ENCODE measurements around the gene ANKFN1.
A peak's percentile ranks its signal among the peaks of the same experiment; 100 is the strongest.

The ANKFN1 gene

DNA sequence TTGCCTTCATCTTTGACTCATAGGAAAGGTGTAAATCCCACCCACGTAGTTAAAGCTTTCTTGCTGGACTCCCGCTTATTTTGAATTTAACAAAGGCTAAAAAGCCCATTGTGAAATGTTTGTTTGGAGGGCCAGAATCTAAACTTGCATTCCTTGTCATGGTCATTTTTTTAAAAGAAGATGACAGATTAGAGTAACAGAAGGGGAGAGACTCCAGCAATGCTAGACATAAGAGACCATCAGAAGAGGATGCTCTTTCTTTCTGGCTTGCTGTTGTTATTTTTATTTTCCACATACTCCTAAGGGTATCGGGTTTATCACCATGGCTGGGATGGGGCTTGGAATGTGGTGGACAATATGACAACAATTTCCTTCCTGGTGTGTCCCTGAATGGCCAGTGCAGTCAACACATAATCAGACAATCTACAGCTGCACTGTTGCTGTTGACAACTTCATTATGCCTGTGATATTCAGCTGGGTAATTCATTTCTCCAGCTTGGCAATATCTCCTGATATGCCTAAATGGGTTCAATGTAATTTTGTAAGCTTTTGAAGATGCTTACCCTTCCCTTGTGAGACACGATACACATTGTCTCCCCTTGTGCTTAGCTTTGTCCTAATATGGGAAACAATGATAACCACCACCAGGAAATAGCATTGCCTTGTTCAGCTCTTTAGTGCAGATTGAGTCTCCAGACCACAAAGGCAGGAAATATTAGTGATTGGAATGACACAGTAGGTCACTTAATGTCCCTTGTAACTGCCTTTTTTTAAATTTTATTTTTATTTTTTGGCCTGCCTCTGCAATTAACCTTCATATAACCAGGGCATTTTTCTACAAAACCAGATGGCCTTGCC is 164.3 kb downstream of the ANKFN1 start:
- TF ChIP-seq CTCF (IDR thresholded peaks at IDR 0.05; ENCODE audit: low read depth, low read length): no peak
- DNase-seq (ENCODE audit: low read depth in 2 of 2): no peak
- no peak overlapping the region for H3K4me3 ChIP-seq (replicated peaks in 1 of 2; ENCODE audit: low read depth in 2 of 2, low read length in 2 of 2)

- DNase-seq (ENCODE audit: low read depth in 2 of 2): peak; percentile 25 to 54
- TF ChIP-seq CTCF (IDR thresholded peaks at IDR 0.05; ENCODE audit: low read depth, low read length): peak; percentile 31
- H3K4me3 ChIP-seq (replicated peaks in 1 of 2; ENCODE audit: low read depth in 2 of 2, low read length in 2 of 2): no peak overlapping the region
These were observed 166.3 kb downstream of the ANKFN1 start for GRCh38 chr17:56319531-56319930.

GRCh38 chr17:56320443-56320842 is 167.2 kb downstream of the ANKFN1 start:
- DNase-seq (ENCODE audit: low read depth in 2 of 2): no peak
- TF ChIP-seq CTCF (IDR thresholded peaks at IDR 0.05; ENCODE audit: low read depth, low read length): no peak
- no peak overlapping the region for H3K4me3 ChIP-seq (replicated peaks in 1 of 2; ENCODE audit: low read depth in 2 of 2, low read length in 2 of 2)

DNA sequence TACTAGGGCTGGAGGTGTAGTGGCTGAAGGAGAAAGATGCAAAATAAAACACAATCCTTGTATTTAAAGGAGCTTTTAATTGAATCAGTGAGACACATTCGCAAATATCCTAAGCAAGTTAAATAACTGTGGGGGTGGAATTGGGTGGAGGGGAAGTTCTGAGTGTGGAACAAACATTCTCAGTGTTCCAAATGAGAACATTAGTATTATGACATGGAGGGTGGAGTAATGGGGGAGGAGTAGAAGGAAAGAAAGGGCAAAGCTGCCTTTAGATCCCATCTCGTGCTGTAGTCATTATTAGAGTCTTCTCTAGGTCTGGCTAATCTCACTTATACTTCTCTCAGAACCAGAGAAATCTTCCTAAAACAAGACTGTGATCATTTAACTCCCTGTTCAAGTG is 169.7 kb downstream of the ANKFN1 start:
- no peak for TF ChIP-seq CTCF (IDR thresholded peaks at IDR 0.05; ENCODE audit: low read depth, low read length)
- no peak for DNase-seq (ENCODE audit: low read depth in 2 of 2)
- no peak overlapping the region for H3K4me3 ChIP-seq (replicated peaks in 1 of 2; ENCODE audit: low read depth in 2 of 2, low read length in 2 of 2)

DNA sequence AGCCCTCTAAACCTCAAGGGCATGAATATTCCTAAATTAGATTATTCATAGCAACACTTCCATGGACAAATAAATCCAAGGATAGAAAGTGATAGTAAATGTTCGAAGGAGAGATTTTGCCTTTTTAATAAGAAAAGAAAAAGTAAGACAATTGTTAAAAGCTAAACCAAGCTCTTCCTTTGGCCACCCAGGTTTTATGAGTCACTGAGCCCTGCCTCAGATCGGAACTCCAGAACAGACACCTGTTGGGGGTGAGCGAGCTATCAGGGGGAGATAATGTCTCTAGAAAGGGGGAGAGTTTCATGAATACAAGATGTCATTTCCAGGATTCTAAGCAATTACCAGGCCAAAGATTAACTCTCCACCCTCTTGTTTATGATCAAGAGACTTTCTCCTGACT is 171.4 kb downstream of the ANKFN1 start:
- no peak for TF ChIP-seq CTCF (IDR thresholded peaks at IDR 0.05; ENCODE audit: low read depth, low read length)
- DNase-seq (ENCODE audit: low read depth in 2 of 2): no peak
- H3K4me3 ChIP-seq (replicated peaks in 1 of 2; ENCODE audit: low read depth in 2 of 2, low read length in 2 of 2): no peak overlapping the region

DNA sequence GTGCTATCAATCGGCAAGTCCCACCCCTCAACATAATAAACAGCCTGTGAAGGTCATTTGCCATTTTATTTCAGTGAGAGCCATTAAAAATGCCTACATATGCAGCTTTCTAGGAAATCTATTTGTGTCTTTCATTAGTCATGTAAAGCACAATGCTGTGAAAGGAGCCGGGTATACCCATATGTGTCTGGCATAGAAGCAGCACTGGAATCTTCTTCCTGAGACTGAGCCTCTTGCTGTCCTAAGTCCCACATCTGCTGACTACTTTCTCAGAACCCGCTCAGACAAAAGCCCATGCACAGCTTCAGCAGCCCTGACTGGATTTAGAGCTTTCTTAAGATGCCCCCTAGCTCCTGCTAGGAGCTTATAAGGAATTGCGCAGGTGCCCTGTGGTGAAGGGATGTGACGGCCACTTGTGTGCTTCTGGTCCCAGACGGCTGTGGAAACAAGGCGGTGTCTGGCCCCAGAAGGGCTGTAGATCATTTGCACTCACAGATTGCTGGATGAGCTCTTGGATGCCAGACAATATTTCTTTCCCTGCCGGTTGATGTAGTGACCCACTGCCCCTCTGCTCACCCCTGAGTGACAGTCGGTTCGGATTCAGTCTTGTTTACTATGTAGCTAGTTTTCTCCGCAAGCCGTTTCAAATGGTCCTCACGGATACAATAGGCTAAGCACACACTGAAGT is 172.2 kb downstream of the ANKFN1 start:
- H3K4me3 ChIP-seq (replicated peaks in 1 of 2; ENCODE audit: low read depth in 2 of 2, low read length in 2 of 2): no peak overlapping the region
- TF ChIP-seq CTCF (IDR thresholded peaks at IDR 0.05; ENCODE audit: low read depth, low read length): no peak
- DNase-seq (ENCODE audit: low read depth in 2 of 2): no peak
